Measurements from ENCODE around the gene KCNIP4. TPM values are rescaled to one million over a fixed set of nuclear protein-coding genes. Genes with fewer than 3 reads are reported as not detected.

Gene KCNIP4
- total and polyA plus RNA-seq, 2 of the 4 experiments (the other 2 are of a cell fraction) = not detected

DNA sequence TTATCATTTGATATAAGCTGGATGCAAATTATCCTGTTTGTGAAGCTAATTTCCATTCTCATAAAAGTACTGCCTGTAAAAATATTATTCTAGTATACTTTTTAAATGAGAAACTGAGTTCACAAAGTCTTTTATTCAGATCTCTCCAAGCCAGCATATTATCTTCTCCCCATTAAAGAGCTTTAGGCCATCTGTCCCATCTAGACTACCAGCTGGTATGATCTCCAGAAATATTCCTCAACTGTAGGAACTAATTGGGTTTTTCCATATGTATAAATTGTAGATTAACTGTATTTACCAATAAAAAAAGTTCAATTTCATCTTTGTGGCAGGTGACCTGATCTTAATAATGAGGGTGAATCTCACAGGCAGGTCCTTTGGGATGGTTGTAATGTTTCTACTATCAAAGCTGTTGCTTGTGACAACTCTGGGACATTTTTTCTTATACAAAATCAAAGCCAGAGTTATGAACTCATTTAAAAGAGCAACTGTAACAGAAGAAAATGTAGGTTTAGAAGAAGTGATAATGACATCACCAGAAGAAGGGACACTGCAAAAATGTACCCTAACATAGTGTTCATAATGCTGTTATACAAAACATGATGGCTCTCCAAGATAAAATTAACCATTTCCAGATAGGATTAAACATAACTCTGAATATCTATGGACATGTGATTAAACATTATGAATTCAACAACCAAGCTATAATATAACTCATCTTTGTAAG lies 132.8 kb downstream of the KCNIP4 start:
- no peak overlapping the region for H3K27ac ChIP-seq (ENCODE audit: insufficient read depth, low read length)
- CTCF ChIA-PET = no interaction called here
- POLR2A ChIA-PET (ENCODE audit: unreplicated experiment) = interaction anchor here (0.7 kb wide), 1 partner anchor 105 kb away, joined by 4 read pairs; no protein-coding TSS in a partner anchor
- no peak overlapping the region for H2AK9ac ChIP-seq (replicated peaks; ENCODE audit: low read depth, low read length, poor library complexity)
- no peaks in the 10 kb centered on the region for H3K9me3 ChIP-seq (ENCODE audit: control insufficient read depth, insufficient read depth, low read length)
- H4K91ac ChIP-seq (ENCODE audit: insufficient read depth, low read depth, low read length) = no peak overlapping the region
- H3K23ac ChIP-seq (ENCODE audit: low read depth, low read length) = no peak overlapping the region
- H2AFZ ChIP-seq (replicated peaks; ENCODE audit: low read length, poor library complexity) = no peak overlapping the region
- no peak for TF ChIP-seq RCOR1 (IDR thresholded peaks at IDR 0.05; ENCODE audit: insufficient replicate concordance, low read length)
- TF ChIP-seq ELK1 (IDR thresholded peaks at IDR 0.05; ENCODE audit: borderline replicate concordance, low read depth, low read length) = no peak
- TF ChIP-seq MXI1 (IDR thresholded peaks at IDR 0.05; ENCODE audit: borderline replicate concordance, low read depth, low read length) = no peak
- no peak for TF ChIP-seq RAD21 (IDR thresholded peaks at IDR 0.05; ENCODE audit: low read length)
- H2AK5ac ChIP-seq (ENCODE audit: low read depth, low read length) = no peak overlapping the region
- no peaks in the 10 kb centered on the region for H3K27me3 ChIP-seq (ENCODE audit: control insufficient read depth, insufficient read depth, low read length)
- DNase-seq (no peak), ATAC-seq (ENCODE audit: low read depth) (no peak)
- no peak overlapping the region for H3K14ac ChIP-seq (replicated peaks; ENCODE audit: low read depth, low read length)
- no peak overlapping the region for H2BK20ac ChIP-seq (ENCODE audit: low read depth, low read length)
- H3K4me2 ChIP-seq (ENCODE audit: low read depth, low read length) = no peak overlapping the region
- dilution Hi-C loops (cut with HindIII; ENCODE audit: low sequenced_read_pairs, unreplicated experiment) = no loop called here
- H2BK5ac ChIP-seq (ENCODE audit: low read depth, low read length, poor library complexity, severe bottlenecking) = no peak overlapping the region
- H4K5ac ChIP-seq (ENCODE audit: low read depth, low read length) = no peak overlapping the region
- no peak overlapping the region for H3K9ac ChIP-seq (ENCODE audit: low read depth, low read length)
- no TSS peak for BruUV-seq (replicated peaks)
- H2BK15ac ChIP-seq (ENCODE audit: low read depth, low read length) = no peak overlapping the region
- intact Hi-C loops (cut with micrococcal nuclease) = no loop called here
- no peaks in the 10 kb centered on the region for H3K79me1 ChIP-seq (ENCODE audit: low read depth in 1 of 2, low read length in 2 of 2)
- H3K9me1 ChIP-seq (ENCODE audit: insufficient read depth, low read length) = no peaks in the 10 kb centered on the region
- no peak overlapping the region for H3K4ac ChIP-seq (ENCODE audit: low read depth, low read length)
- no peak overlapping the region for H3K18ac ChIP-seq (ENCODE audit: low read depth, low read length)
- H2BK120ac ChIP-seq (ENCODE audit: low read depth, low read length) = no peak overlapping the region
- H3K4me3 ChIP-seq (ENCODE audit: insufficient read depth, low read depth, low read length) = no peak overlapping the region
- H3K4me1 ChIP-seq (ENCODE audit: control insufficient read depth, insufficient read depth, low read length) = no peaks in the 10 kb centered on the region
- H3K36me3 ChIP-seq (ENCODE audit: control insufficient read depth, insufficient read depth, low read length) = no peaks in the 10 kb centered on the region
- in situ Hi-C loops (cut with MboI; ENCODE audit: low sequenced_read_pairs) = loop anchor here (25.0 kb wide), 1 partner anchor 96 kb away; no protein-coding TSS in a partner anchor
- H4K8ac ChIP-seq (ENCODE audit: low read depth in 2 of 2, low read length in 2 of 2) = no peak overlapping the region
- H3K56ac ChIP-seq (ENCODE audit: extremely low read depth, insufficient read depth, low read length) = no peak overlapping the region
- H4K20me1 ChIP-seq (ENCODE audit: insufficient read depth, low read length) = no peaks in the 10 kb centered on the region
